ENCODE measurements around the gene SLC37A3.
A peak's percentile ranks its signal among the peaks of the same experiment; 100 is the strongest.

- TF ChIP-seq POLR2A (IDR thresholded peaks at IDR 0.05; ENCODE audit: low read depth, low read length) (peak; percentile 50; the same call in 1 of the 2 replicates), POLR2AphosphoS5 (IDR thresholded peaks at IDR 0.05; ENCODE audit: low read depth, low read length) (no peak), TAF1 (IDR thresholded peaks at IDR 0.05; ENCODE audit: borderline replicate concordance, low read depth, low read length) (no peak)
Measured at GRCh38 chr7:140397784-140398750, at the start of gene SLC37A3.

Data from GM12892 (cell line).